Rectal smooth muscle tissue (tissue), 1 donor: Measurements from ENCODE around the gene VAV3.

Experiments used
- H3K27ac ChIP-seq: one replicate; pipeline ENCODE4 v1.7.0; 2013; ENCODE audit warnings: low read depth, low read length, inconsistent platforms
- H3K27me3 ChIP-seq: one replicate; pipeline ENCODE4 v1.7.0; 2013; ENCODE audit warnings: low read length; ENCODE audit not compliant: control insufficient read depth, insufficient read depth
- H3K36me3 ChIP-seq: one replicate; pipeline ENCODE4 v1.7.0; 2013; ENCODE audit warnings: low read length; ENCODE audit not compliant: control insufficient read depth, insufficient read depth
- H3K4me1 ChIP-seq: one replicate; pipeline ENCODE4 v1.7.0; 2013; ENCODE audit warnings: low read length; ENCODE audit not compliant: control insufficient read depth, insufficient read depth
- H3K4me3 ChIP-seq: one replicate; pipeline ENCODE4 v1.7.0; 2013; ENCODE audit warnings: low read length
- H3K9ac ChIP-seq: one replicate; pipeline ENCODE4 v1.7.0; 2013; ENCODE audit warnings: low read length

The VAV3 gene

GRCh38 chr1:107572674-107573211 is 392.2 kb downstream of the VAV3 start:
- Histone ChIP-seq H3K27me3 (no peaks in the 10 kb centered on the region), H3K9ac (no peak overlapping the region), H3K4me3 (no peak overlapping the region), H3K4me1 (peaks cover 13% of the 10 kb centered on the region), H3K36me3 (no peaks in the 10 kb centered on the region), H3K27ac (peak overlapping the region; percentile 61)

- Histone ChIP-seq H3K4me3 (no peak overlapping the region), H3K27ac (no peak overlapping the region)
These were observed 394.2 kb downstream of the VAV3 start for GRCh38 chr1:107570768-107571167.

GRCh38 chr1:107563441-107563840 is 401.5 kb downstream of the VAV3 start:
- Histone ChIP-seq H3K36me3 (no peaks in the 10 kb centered on the region), H3K27ac (no peak overlapping the region), H3K4me1 (no peaks in the 10 kb centered on the region), H3K9ac (no peak overlapping the region), H3K4me3 (no peak overlapping the region), H3K27me3 (no peaks in the 10 kb centered on the region)

More at GRCh38 chr1:107570768-107571167, 394.2 kb downstream of the VAV3 start:
- Histone ChIP-seq H3K27me3 (no peaks in the 10 kb centered on the region), H3K9ac (no peak overlapping the region), H3K4me1 (peaks cover 13% of the 10 kb centered on the region), H3K36me3 (no peaks in the 10 kb centered on the region)

GRCh38 chr1:107559881-107560280 is 405.1 kb downstream of the VAV3 start:
- no peak overlapping the region for H3K9ac ChIP-seq
- no peaks in the 10 kb centered on the region for H3K27me3 ChIP-seq
- H3K36me3 ChIP-seq, result no peaks in the 10 kb centered on the region
- H3K4me1 ChIP-seq, result no peaks in the 10 kb centered on the region
- no peak overlapping the region for H3K4me3 ChIP-seq
- no peak overlapping the region for H3K27ac ChIP-seq

- Histone ChIP-seq H3K4me3 (no peak overlapping the region), H3K27me3 (no peaks in the 10 kb centered on the region), H3K9ac (no peak overlapping the region), H3K4me1 (no peaks in the 10 kb centered on the region), H3K27ac (no peak overlapping the region), H3K36me3 (no peaks in the 10 kb centered on the region)
These were observed 407.9 kb downstream of the VAV3 start for GRCh38 chr1:107557095-107557494.

GRCh38 chr1:107555578-107555977 is 409.4 kb downstream of the VAV3 start:
- H3K4me1 ChIP-seq, result no peaks in the 10 kb centered on the region
- no peak overlapping the region for H3K9ac ChIP-seq
- H3K4me3 ChIP-seq, result no peak overlapping the region
- no peaks in the 10 kb centered on the region for H3K36me3 ChIP-seq
- no peak overlapping the region for H3K27ac ChIP-seq
- H3K27me3 ChIP-seq, result no peaks in the 10 kb centered on the region

GRCh38 chr1:107552781-107553180 is 412.2 kb downstream of the VAV3 start:
- Histone ChIP-seq H3K27ac (no peak overlapping the region), H3K36me3 (no peaks in the 10 kb centered on the region), H3K4me1 (no peaks in the 10 kb centered on the region), H3K9ac (no peak overlapping the region), H3K4me3 (no peak overlapping the region), H3K27me3 (no peaks in the 10 kb centered on the region)

- Histone ChIP-seq H3K36me3 (no peaks in the 10 kb centered on the region), H3K27me3 (no peaks in the 10 kb centered on the region), H3K4me1 (no peaks in the 10 kb centered on the region), H3K4me3 (no peak overlapping the region), H3K9ac (no peak overlapping the region), H3K27ac (no peak overlapping the region)
These were observed 413.5 kb downstream of the VAV3 start for GRCh38 chr1:107551456-107551855.

- no peak overlapping the region for H3K9ac ChIP-seq
- H3K36me3 ChIP-seq, result no peaks in the 10 kb centered on the region
- H3K4me3 ChIP-seq, result no peak overlapping the region
- H3K4me1 ChIP-seq, result no peaks in the 10 kb centered on the region
- H3K27me3 ChIP-seq, result no peaks in the 10 kb centered on the region
- no peak overlapping the region for H3K27ac ChIP-seq
These were observed 414.6 kb downstream of the VAV3 start for GRCh38 chr1:107550358-107550757.

GRCh38 chr1:107549152-107549810 is 415.7 kb downstream of the VAV3 start:
- no peaks in the 10 kb centered on the region for H3K4me1 ChIP-seq
- H3K4me3 ChIP-seq, result no peak overlapping the region

GRCh38 chr1:107548276-107548675 is 416.7 kb downstream of the VAV3 start:
- H3K36me3 ChIP-seq, result no peaks in the 10 kb centered on the region
- no peaks in the 10 kb centered on the region for H3K4me1 ChIP-seq
- H3K27me3 ChIP-seq, result no peaks in the 10 kb centered on the region
- no peak overlapping the region for H3K4me3 ChIP-seq
- no peak overlapping the region for H3K27ac ChIP-seq
- H3K9ac ChIP-seq, result no peak overlapping the region

More at GRCh38 chr1:107549152-107549810, 415.7 kb downstream of the VAV3 start:
- Histone ChIP-seq H3K27me3 (no peaks in the 10 kb centered on the region), H3K27ac (no peak overlapping the region), H3K36me3 (no peaks in the 10 kb centered on the region), H3K9ac (no peak overlapping the region)

- no peak overlapping the region for H3K4me3 ChIP-seq
- H3K9ac ChIP-seq, result no peak overlapping the region
- no peak overlapping the region for H3K27ac ChIP-seq
- no peaks in the 10 kb centered on the region for H3K4me1 ChIP-seq
- H3K36me3 ChIP-seq, result no peaks in the 10 kb centered on the region
- no peaks in the 10 kb centered on the region for H3K27me3 ChIP-seq
These were observed 417.4 kb downstream of the VAV3 start for GRCh38 chr1:107547363-107548155.
